ENCODE results near the gene OLFML2B.

- no peak for TF ChIP-seq POLR2AphosphoS5 (IDR thresholded peaks at IDR 0.05; ENCODE audit: borderline replicate concordance, low read depth, low read length)
- TF ChIP-seq EZH2 (IDR thresholded peaks at IDR 0.05) = no peak
Measured at GRCh38 chr1:161983725-161984124, 39.9 kb downstream of the OLFML2B start.
